GM23248 (cell line): ENCODE results near the gene ALG2. TPM values are rescaled to one million over a fixed set of nuclear protein-coding genes. Genes with fewer than 3 reads are reported as not detected.

ENCODE experiments used
- DNase-seq: peaks from one replicate; pipeline ENCODE4 v3.0.0-alpha.2; 2015
- H2AFZ ChIP-seq: fragments of 200-600 bp; sonication (generic); 2 replicates; pipeline ENCODE4 v1.6.1; 2016; ENCODE audit warnings: antibody characterized with exemption
- H3F3A ChIP-seq: fragments of 200-600 bp; sonication (generic); 2 replicates; pipeline ENCODE4 v1.6.1; 2016; ENCODE audit warnings: mild to moderate bottlenecking, antibody characterized with exemption, mixed run types; ENCODE audit not compliant: insufficient read depth
- H3K27ac ChIP-seq: fragments of 200-600 bp; sonication (generic); 2 replicates; pipeline ENCODE4 v1.5.1; 2016; ENCODE audit warnings: mild to moderate bottlenecking
- H3K27me3 ChIP-seq: fragments of 200-600 bp; sonication (generic); replicated peaks from 2 replicates; pipeline ENCODE4 v1.6.1; 2016; ENCODE audit warnings: mild to moderate bottlenecking; ENCODE audit not compliant: insufficient read depth
- H3K36me3 ChIP-seq: fragments of 200-600 bp; sonication (generic); 2 replicates; pipeline ENCODE4 v1.6.1; 2016; ENCODE audit warnings: low read depth, mild to moderate bottlenecking
- H3K4me1 ChIP-seq: fragments of 200-600 bp; sonication (generic); 2 replicates; pipeline ENCODE4 v1.6.1; 2016; ENCODE audit warnings: mild to moderate bottlenecking; ENCODE audit not compliant: insufficient read depth
- H3K4me2 ChIP-seq: fragments of 200-600 bp; sonication (generic); one replicate; pipeline ENCODE4 v1.6.1; 2016; ENCODE audit warnings: mild to moderate bottlenecking; ENCODE audit not compliant: unreplicated experiment
- H3K4me3 ChIP-seq: fragments of 200-600 bp; sonication (generic); 2 replicates; pipeline ENCODE4 v1.5.1; 2016; ENCODE audit warnings: mild to moderate bottlenecking
- H3K79me2 ChIP-seq: fragments of 200-600 bp; sonication (generic); 2 replicates; pipeline ENCODE4 v1.6.1; 2016; ENCODE audit warnings: mild to moderate bottlenecking; ENCODE audit not compliant: insufficient read depth
- H3K9ac ChIP-seq: fragments of 200-600 bp; sonication (generic); 2 replicates; pipeline ENCODE4 v1.6.1; 2016; ENCODE audit warnings: mild to moderate bottlenecking
- H3K9me2 ChIP-seq: fragments of 200-600 bp; sonication (generic); 2 replicates; pipeline ENCODE4 v1.6.1; 2016; ENCODE audit warnings: mixed run types, mild to moderate bottlenecking, moderate library complexity; ENCODE audit not compliant: insufficient read depth
- H3K9me3 ChIP-seq: fragments of 200-600 bp; sonication (generic); one replicate; pipeline ENCODE4 v1.6.1; 2017; ENCODE audit warnings: low read depth
- H4K20me1 ChIP-seq: fragments of 200-600 bp; sonication (generic); 2 replicates; pipeline ENCODE4 v1.6.0; 2016; ENCODE audit not compliant: insufficient read depth
- EZH2 ChIP-seq: fragments of 200-600 bp; sonication (generic); IDR thresholded peaks from 2 replicates; pipeline ENCODE4 v1.6.1; 2018; ENCODE audit warnings: antibody characterized with exemption, mild to moderate bottlenecking; ENCODE audit not compliant: insufficient read depth, poor library complexity, severe bottlenecking
- EZH2phosphoT487 ChIP-seq: fragments of 200-600 bp; sonication (generic); IDR thresholded peaks from 2 replicates; pipeline ENCODE4 v1.6.1; 2018; ENCODE audit warnings: antibody characterized with exemption, moderate library complexity, mild to moderate bottlenecking, low read depth; ENCODE audit not compliant: insufficient read depth
- WGBS, 2 experiments: methylation state at CpG; one replicate each; pipeline ENCODE4 v1.1.6; 2015 to 2017; ENCODE audit warnings: low lambda C conversion rate in 2 of 2, low coverage in 1 of 2; ENCODE audit errors: missing lambda C conversion rate in 2 of 2; 5-methylcytosine and 5-hydroxymethylcytosine counted together
- in situ Hi-C: fragments of 300-500 bp; cut with MboI; formaldehyde crosslinking; loops from 2 replicates; pipeline ENCODE4 v1.15.0; 2020
- polyA plus RNA-seq: library from polyadenylated mRNA; unstranded; fragments of >200 nt; fragmentation: Nextera tagmentation; extraction: Ambion mirVana; gene quantifications from 2 replicates; pipeline ENCODE4 v1.2.1, GENCODE V29; 2016
- total RNA-seq: library from RNA; depleted of rRNA; stranded (reverse); fragments of >200 nt; shearing (Covaris generic); gene quantifications from 2 replicates; pipeline ENCODE4 v1.2.3, GENCODE V29; 2014

ALG2 gene
- total and polyA plus RNA-seq, 2 experiments from 2014 or later, result 59.5 to 65.8 TPM

DNA sequence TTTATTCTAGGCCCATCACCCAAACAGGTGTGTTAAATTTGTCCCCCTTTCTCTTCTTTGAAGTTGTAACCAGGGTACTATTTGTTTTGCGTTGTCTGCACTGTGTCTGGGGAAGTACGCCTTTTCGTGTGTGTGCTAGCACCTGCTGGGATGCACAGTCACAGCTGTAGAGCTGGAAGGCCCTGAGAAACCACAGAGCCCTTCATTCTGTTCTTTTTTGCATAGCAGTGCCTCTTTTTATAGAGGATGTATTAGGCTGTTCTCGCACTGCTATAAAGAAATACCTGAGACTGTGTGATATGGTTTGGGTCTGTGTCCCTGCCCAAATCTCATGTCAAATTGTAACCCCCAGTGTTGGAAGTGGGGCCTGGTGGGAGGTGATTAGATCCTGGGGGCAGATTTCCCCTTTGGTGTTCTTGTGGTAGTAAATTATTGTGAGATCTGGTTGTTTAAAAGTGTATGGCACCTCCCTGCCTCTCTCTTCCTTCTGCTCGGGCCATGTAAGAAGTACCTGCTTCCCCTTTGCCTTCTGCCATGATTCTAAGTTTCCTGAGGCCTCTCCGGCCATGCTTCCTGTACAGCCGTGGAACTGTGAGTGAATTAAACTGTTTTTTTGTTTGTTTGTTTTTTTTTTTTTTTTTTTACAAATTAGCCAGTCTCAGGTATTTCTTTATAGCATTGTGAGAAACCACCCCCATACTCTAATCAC, 14.3 kb upstream of the ALG2 start:
- no peaks in the 10 kb centered on the region for H3K27me3 ChIP-seq
- no peak overlapping the region for H3K9ac ChIP-seq
- H3K9me2 ChIP-seq, result no peaks in the 10 kb centered on the region
- no peak overlapping the region for H3K4me2 ChIP-seq
- no peak for DNase-seq
- 83 to 85% methylated on average over 7 of the region's 7 CpGs for WGBS, 2 experiments
- no peak for TF ChIP-seq EZH2phosphoT487
- TF ChIP-seq EZH2, result no peak
- 0 out of 2 replicates have a peak, but pooled peaks cover 7% of the 10 kb centered on the region for H3K79me2 ChIP-seq
- peaks cover 3% of the 10 kb centered on the region; the same call in 1 of the 2 replicates for H4K20me1 ChIP-seq
- no peak overlapping the region for H2AFZ ChIP-seq
- H3K9me3 ChIP-seq, result no peaks in the 10 kb centered on the region
- peaks cover 43% of the 10 kb centered on the region for H3F3A ChIP-seq
- no peak overlapping the region for H3K27ac ChIP-seq
- peaks cover 17% of the 10 kb centered on the region for H3K4me1 ChIP-seq
- peaks cover 27% of the 10 kb centered on the region for H3K36me3 ChIP-seq
- in situ Hi-C loops, result no loop called here
- H3K4me3 ChIP-seq, result no peak overlapping the region

DNA sequence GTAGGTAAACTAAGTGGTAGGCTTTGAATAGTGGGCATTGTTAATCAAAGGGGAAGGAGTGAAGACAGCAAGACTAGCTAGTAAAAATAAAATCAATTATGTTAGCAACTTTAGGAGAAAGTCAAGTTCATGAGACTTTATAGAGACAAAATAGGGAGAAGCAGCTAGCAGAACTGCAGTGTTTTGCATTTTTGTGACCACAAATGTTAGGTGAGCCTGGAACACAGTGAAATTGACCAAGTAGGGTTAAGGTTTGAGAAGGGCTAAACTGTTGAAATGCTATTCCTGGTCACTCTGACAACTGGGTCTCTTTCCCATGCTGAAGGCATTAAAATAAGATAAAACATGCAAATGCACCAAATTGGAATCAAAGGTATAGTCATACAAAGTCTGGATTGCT, 13.3 kb upstream of the ALG2 start:
- TF ChIP-seq EZH2phosphoT487 (no peak), EZH2 (no peak)
- Histone ChIP-seq H2AFZ (no peak overlapping the region), H3K27me3 (no peaks in the 10 kb centered on the region), H3K9me2 (no peaks in the 10 kb centered on the region), H3K4me3 (no peak overlapping the region), H3K9me3 (no peaks in the 10 kb centered on the region), H3F3A (peaks cover 51% of the 10 kb centered on the region), H3K27ac (no peak overlapping the region), H3K79me2 (peaks cover 17% of the 10 kb centered on the region; the same call in 1 of the 2 replicates), H3K9ac (no peak overlapping the region), H3K4me2 (no peak overlapping the region), H4K20me1 (peaks cover 3% of the 10 kb centered on the region; the same call in 1 of the 2 replicates), H3K36me3 (peaks cover 37% of the 10 kb centered on the region), H3K4me1 (peaks cover 13% of the 10 kb centered on the region)
- DNase-seq, result no peak
- in situ Hi-C loops, result no loop called here

DNA sequence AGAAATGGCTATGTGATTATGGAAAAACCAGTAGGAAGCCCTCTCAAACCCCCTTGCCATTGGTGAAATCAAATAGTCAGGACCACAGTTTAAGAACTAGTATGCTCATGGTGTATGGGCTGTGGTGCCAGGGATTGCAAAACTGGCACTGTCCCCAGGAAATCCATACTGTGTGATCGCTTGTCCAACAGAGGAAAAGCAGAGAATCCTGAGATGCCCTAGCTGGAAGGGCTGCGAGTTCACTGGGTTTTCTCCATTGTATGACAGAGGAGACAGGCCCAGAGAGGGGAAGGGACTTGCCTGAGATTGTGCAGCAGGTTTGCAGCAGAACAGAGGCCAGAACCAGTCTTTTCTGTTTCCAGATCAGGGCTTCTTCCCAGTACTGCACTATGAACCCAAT, 12.9 kb upstream of the ALG2 start:
- peaks cover 22% of the 10 kb centered on the region; the same call in 1 of the 2 replicates for H3K79me2 ChIP-seq
- TF ChIP-seq EZH2phosphoT487, result no peak
- no peak for TF ChIP-seq EZH2
- H3K36me3 ChIP-seq, result peaks cover 42% of the 10 kb centered on the region
- no peak for DNase-seq
- in situ Hi-C loops, result no loop called here
- H2AFZ ChIP-seq, result no peak overlapping the region
- H3K4me2 ChIP-seq, result no peak overlapping the region
- no peak overlapping the region for H3K27ac ChIP-seq
- no peak overlapping the region for H3K4me3 ChIP-seq
- peaks cover 3% of the 10 kb centered on the region; the same call in 1 of the 2 replicates for H4K20me1 ChIP-seq
- peaks cover 9% of the 10 kb centered on the region for H3K4me1 ChIP-seq
- peaks cover 47% of the 10 kb centered on the region for H3F3A ChIP-seq
- H3K9me2 ChIP-seq, result no peaks in the 10 kb centered on the region
- H3K9me3 ChIP-seq, result no peaks in the 10 kb centered on the region
- no peak overlapping the region for H3K9ac ChIP-seq
- no peaks in the 10 kb centered on the region for H3K27me3 ChIP-seq
- 100% methylated on average over 2 of the region's 2 CpGs for WGBS, 2 experiments

DNA sequence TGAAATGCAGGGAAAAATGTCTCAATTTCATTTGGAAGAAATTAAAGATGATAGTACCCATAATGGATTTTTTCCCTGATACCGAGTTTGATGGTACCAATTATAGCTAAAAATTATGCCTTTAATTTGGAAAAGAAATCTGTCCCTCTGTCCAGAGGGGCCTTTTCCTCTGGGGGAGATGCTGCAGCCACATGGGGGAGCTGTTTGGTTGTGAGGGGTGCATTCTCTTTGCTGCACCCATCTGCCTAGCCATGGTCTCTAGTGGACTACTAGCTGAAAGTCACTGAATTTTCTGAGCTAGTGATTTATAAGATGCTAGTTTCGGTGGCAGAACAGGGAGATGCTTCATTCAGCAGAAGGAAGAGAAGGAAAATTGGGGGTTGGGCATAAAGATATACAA, 10.0 kb upstream of the ALG2 start:
- Histone ChIP-seq H3K4me3 (no peak overlapping the region), H3K9me2 (no peaks in the 10 kb centered on the region), H3F3A (peaks cover 34% of the 10 kb centered on the region; the same call in 1 of the 2 replicates), H2AFZ (no peak overlapping the region), H3K4me2 (no peak overlapping the region), H3K79me2 (peaks cover 51% of the 10 kb centered on the region), H3K27me3 (no peaks in the 10 kb centered on the region), H3K9me3 (no peaks in the 10 kb centered on the region), H3K27ac (no peak overlapping the region), H3K4me1 (no peaks in the 10 kb centered on the region), H3K36me3 (peaks cover 60% of the 10 kb centered on the region), H3K9ac (no peak overlapping the region), H4K20me1 (peaks cover 3% of the 10 kb centered on the region; the same call in 1 of the 2 replicates)
- in situ Hi-C loops, result no loop called here
- 49 to 62% methylated on average over 2 of the region's 2 CpGs for WGBS, 2 experiments
- no peak for TF ChIP-seq EZH2phosphoT487
- DNase-seq, result peak; percentile 47
